Keratinocyte (primary cell): ENCODE results near the gene CTDSPL. TPM values are rescaled to one million over a fixed set of nuclear protein-coding genes. Genes with fewer than 3 reads are reported as not detected.

Experiments used
- DNase-seq: peaks from one replicate; pipeline ENCODE4 v3.0.0-alpha.2; 2011; ENCODE audit warnings: low read depth, missing footprints, low spot score
- FAIRE-seq: peaks from 2 replicates; lab custom pipeline; 2011; peaks lifted over from hg19 to GRCh38; lab: Jason Lieb, UNC
- H2AFZ ChIP-seq: 2 replicates; pipeline ENCODE4 v1.6.0; 2012; ENCODE audit warnings: low read length, control low read depth, inconsistent platforms; ENCODE audit not compliant: control insufficient read depth
- H3K27ac ChIP-seq: 2 replicates; pipeline ENCODE4 v1.5.1; 2011; ENCODE audit warnings: low read length; ENCODE audit not compliant: control insufficient read depth, insufficient read depth
- H3K27me3 ChIP-seq: 3 replicates; pipeline ENCODE4 v1.6.0; 2011; ENCODE audit warnings: low read length; ENCODE audit not compliant: control insufficient read depth, insufficient read depth; ENCODE audit errors: extremely low read depth
- H3K36me3 ChIP-seq, 2 experiments: 2 replicates in 1 of 2; 3 replicates in 1 of 2; pipeline ENCODE4 v1.5.1; 2011; ENCODE audit warnings: low read length in 2 of 2, mild to moderate bottlenecking in 1 of 2; ENCODE audit not compliant: control insufficient read depth in 2 of 2, insufficient read depth in 2 of 2; ENCODE audit errors: extremely low read depth in 1 of 2
- H3K4me1 ChIP-seq: 3 replicates; pipeline ENCODE4 v1.5.1; 2011; ENCODE audit warnings: low read length; ENCODE audit not compliant: control insufficient read depth, insufficient read depth; ENCODE audit errors: extremely low read depth
- H3K4me2 ChIP-seq: 3 replicates; pipeline ENCODE4 v1.6.0; 2011; ENCODE audit warnings: low read depth, low read length; ENCODE audit not compliant: control insufficient read depth, insufficient read depth; ENCODE audit errors: extremely low read depth
- H3K4me3 ChIP-seq, 3 experiments: fragments of 200-600 bp in 1 of 3; sonication (generic) in 1 of 3; 2 replicates in 2 of 3; 3 replicates in 1 of 3; pipeline ENCODE4 v1.5.1; 2011 to 2016; ENCODE audit warnings: low read length in 3 of 3, mild to moderate bottlenecking in 3 of 3, control low read depth in 2 of 3, inconsistent platforms in 1 of 3, low read depth in 1 of 3, mixed read lengths in 1 of 3, mixed run types in 1 of 3, moderate library complexity in 1 of 3; ENCODE audit not compliant: control insufficient read depth in 2 of 3, insufficient read depth in 2 of 3; ENCODE audit errors: extremely low read depth in 1 of 3
- H3K79me2 ChIP-seq: 2 replicates; pipeline ENCODE4 v1.6.0; 2012; ENCODE audit warnings: low read length; ENCODE audit not compliant: control insufficient read depth, insufficient read depth
- H3K9ac ChIP-seq: 3 replicates; pipeline ENCODE4 v1.6.0; 2011; ENCODE audit warnings: low read length; ENCODE audit not compliant: control insufficient read depth, insufficient read depth; ENCODE audit errors: extremely low read depth
- H3K9me1 ChIP-seq: 3 replicates; pipeline ENCODE4 v1.6.0; 2011; ENCODE audit warnings: low read length; ENCODE audit not compliant: control insufficient read depth, insufficient read depth; ENCODE audit errors: extremely low read depth
- H3K9me3 ChIP-seq: 2 replicates; pipeline ENCODE4 v1.5.1; 2012; ENCODE audit warnings: low read depth, low read length; ENCODE audit not compliant: control insufficient read depth
- H4K20me1 ChIP-seq: 3 replicates; pipeline ENCODE4 v1.6.0; 2011; ENCODE audit warnings: low read length; ENCODE audit not compliant: control insufficient read depth, insufficient read depth; ENCODE audit errors: extremely low read depth
- CTCF ChIP-seq, 3 experiments: IDR thresholded peaks in 1 of 3; conservative IDR thresholded peaks in 1 of 3; optimal IDR thresholded peaks in 1 of 3; 2 replicates in 2 of 3; 3 replicates in 1 of 3; pipeline versions ENCODE3 to v1.5.1; 2011; ENCODE audit warnings: low read length in 3 of 3, mild to moderate bottlenecking in 3 of 3, moderate library complexity in 2 of 3, control low read depth in 1 of 3, inconsistent platforms in 1 of 3; ENCODE audit not compliant: insufficient read depth in 2 of 3; ENCODE audit errors: extremely low read depth in 1 of 3
- EZH2 ChIP-seq: IDR thresholded peaks from one replicate; pipeline ENCODE4 v1.6.1; 2012; ENCODE audit warnings: inconsistent platforms, mild to moderate bottlenecking, low read length, moderate library complexity
- dilution Hi-C: fragments of 300-500 bp; cut with MboI; formaldehyde crosslinking; loops from one replicate; pipeline ENCODE4 v1.7.0; 2020; ENCODE audit warnings: low sequenced_read_pairs; ENCODE audit not compliant: extremely low pct_ligation_motif_present
- polyA plus RNA-seq, 5 experiments: library from polyadenylated mRNA; depleted of rRNA in 3 of 5; stranded (reverse) in 3 of 5; stranded (forward) in 1 of 5; unstranded in 1 of 5; fragments of >200 nt; gene quantifications; 1 replicate in 1 of 5; 2 replicates in 3 of 5; 3 replicates in 1 of 5; pipeline versions ENCODE4 v1.2.1 to v1.2.3, GENCODE V29; 2011 to 2012; ENCODE audit warnings: missing spikeins in 2 of 5, low read depth in 1 of 5, low replicate concordance in 1 of 5

Gene CTDSPL
- polyA plus RNA-seq, 1 donor (not counting 4 experiments of a cell fraction or from before 2014, with no cell fraction given) = 83.2 TPM

- FAIRE-seq (no peak), DNase-seq (no peak)
- no peak for TF ChIP-seq CTCF (optimal IDR thresholded peaks at IDR 0.05 in 1 of 3, IDR thresholded peaks at IDR 0.05 in 1 of 3, conservative IDR thresholded peaks at IDR 0.05 in 1 of 3; ENCODE audit: extremely low read depth in 1 of 3, insufficient read depth in 2 of 3, low read length in 3 of 3)
- TF ChIP-seq EZH2 = no peak
- Histone ChIP-seq H3K9me1 (peaks cover 6% of the 10 kb centered on the region), H3K4me2 (no peak overlapping the region), H3K9ac (no peak overlapping the region), H2AFZ (no peak overlapping the region), H3K36me3 (peaks cover 3 to 5% of the 10 kb centered on the region in 2 experiments), H3K9me3 (no peaks in the 10 kb centered on the region), H3K79me2 (peaks cover 85% of the 10 kb centered on the region), H3K27me3 (no peaks in the 10 kb centered on the region), H4K20me1 (peaks cover 4% of the 10 kb centered on the region), H3K4me1 (no peaks in the 10 kb centered on the region), H3K4me3 (no peak overlapping the region), H3K27ac (no peak overlapping the region)
- dilution Hi-C loops = no loop called here
Measured at GRCh38 chr3:37896827-37897226, 35.1 kb downstream of the CTDSPL start.

- H3K9me3 ChIP-seq = no peaks in the 10 kb centered on the region
- peaks cover 85% of the 10 kb centered on the region for H3K79me2 ChIP-seq
- no peak overlapping the region for H3K9ac ChIP-seq
- DNase-seq (no peak), FAIRE-seq (no peak)
- no peaks in the 10 kb centered on the region for H3K27me3 ChIP-seq
- dilution Hi-C loops = no loop called here
- TF ChIP-seq EZH2 = no peak
- H2AFZ ChIP-seq = no peak overlapping the region
- H3K4me1 ChIP-seq = no peaks in the 10 kb centered on the region
- no peak overlapping the region for H3K4me3 ChIP-seq
- no peak overlapping the region for H3K27ac ChIP-seq
- H3K36me3 ChIP-seq = peaks cover 6 to 7% of the 10 kb centered on the region in 2 experiments
- H3K9me1 ChIP-seq = peaks cover 6% of the 10 kb centered on the region
- H4K20me1 ChIP-seq = peaks cover 4% of the 10 kb centered on the region
- H3K4me2 ChIP-seq = no peak overlapping the region
Measured at GRCh38 chr3:37897763-37898162, 36.1 kb downstream of the CTDSPL start.

GRCh38 chr3:37898424-37898823, 36.7 kb downstream of the CTDSPL start:
- H3K4me3 ChIP-seq = no peak overlapping the region
- no peak overlapping the region for H2AFZ ChIP-seq
- FAIRE-seq (no peak), DNase-seq (no peak)
- no peak overlapping the region for H3K9ac ChIP-seq
- peaks cover 6% of the 10 kb centered on the region for H3K4me1 ChIP-seq
- no peaks in the 10 kb centered on the region for H3K9me3 ChIP-seq
- H3K27ac ChIP-seq = no peak overlapping the region
- TF ChIP-seq CTCF (optimal IDR thresholded peaks at IDR 0.05 in 1 of 3, IDR thresholded peaks at IDR 0.05 in 1 of 3, conservative IDR thresholded peaks at IDR 0.05 in 1 of 3; ENCODE audit: extremely low read depth in 1 of 3, insufficient read depth in 2 of 3, low read length in 3 of 3) = no peak
- no peak for TF ChIP-seq EZH2
- H3K9me1 ChIP-seq = peaks cover 6% of the 10 kb centered on the region
- no peaks in the 10 kb centered on the region for H3K27me3 ChIP-seq
- dilution Hi-C loops = no loop called here
- H3K4me2 ChIP-seq = no peak overlapping the region
- H4K20me1 ChIP-seq = peaks cover 4% of the 10 kb centered on the region
- peaks cover 6 to 13% of the 10 kb centered on the region in 2 experiments for H3K36me3 ChIP-seq
- H3K79me2 ChIP-seq = peaks cover 85% of the 10 kb centered on the region
